HUES6 (cell line): ENCODE data around the gene EAPP.
A peak's percentile ranks its signal among the peaks of the same experiment; 100 is the strongest.

Experiments used
- H3K27ac ChIP-seq: 2 replicates; pipeline ENCODE4 v1.7.0; 2013; ENCODE audit warnings: low read depth, mild to moderate bottlenecking, low read length, inconsistent platforms
- H3K27me3 ChIP-seq: 2 replicates; pipeline ENCODE4 v1.6.1; 2013; ENCODE audit warnings: low read length; ENCODE audit not compliant: control insufficient read depth, insufficient read depth
- H3K36me3 ChIP-seq: 2 replicates; pipeline ENCODE4 v1.6.1; 2013; ENCODE audit warnings: low read length; ENCODE audit not compliant: control insufficient read depth, insufficient read depth
- H3K4me1 ChIP-seq: 2 replicates; pipeline ENCODE4 v1.6.1; 2013; ENCODE audit warnings: low read length; ENCODE audit not compliant: control insufficient read depth, insufficient read depth
- H3K4me3 ChIP-seq: 2 replicates; pipeline ENCODE4 v1.5.1; 2013; ENCODE audit warnings: low read depth, low read length
- H3K9ac ChIP-seq: one replicate; pipeline ENCODE4 v1.6.1; 2013; ENCODE audit warnings: mild to moderate bottlenecking, low read length
- H3K9me3 ChIP-seq: 2 replicates; pipeline ENCODE4 v1.6.1; 2013; ENCODE audit warnings: low read depth, low read length; ENCODE audit not compliant: control insufficient read depth, insufficient read depth

The EAPP gene

DNA sequence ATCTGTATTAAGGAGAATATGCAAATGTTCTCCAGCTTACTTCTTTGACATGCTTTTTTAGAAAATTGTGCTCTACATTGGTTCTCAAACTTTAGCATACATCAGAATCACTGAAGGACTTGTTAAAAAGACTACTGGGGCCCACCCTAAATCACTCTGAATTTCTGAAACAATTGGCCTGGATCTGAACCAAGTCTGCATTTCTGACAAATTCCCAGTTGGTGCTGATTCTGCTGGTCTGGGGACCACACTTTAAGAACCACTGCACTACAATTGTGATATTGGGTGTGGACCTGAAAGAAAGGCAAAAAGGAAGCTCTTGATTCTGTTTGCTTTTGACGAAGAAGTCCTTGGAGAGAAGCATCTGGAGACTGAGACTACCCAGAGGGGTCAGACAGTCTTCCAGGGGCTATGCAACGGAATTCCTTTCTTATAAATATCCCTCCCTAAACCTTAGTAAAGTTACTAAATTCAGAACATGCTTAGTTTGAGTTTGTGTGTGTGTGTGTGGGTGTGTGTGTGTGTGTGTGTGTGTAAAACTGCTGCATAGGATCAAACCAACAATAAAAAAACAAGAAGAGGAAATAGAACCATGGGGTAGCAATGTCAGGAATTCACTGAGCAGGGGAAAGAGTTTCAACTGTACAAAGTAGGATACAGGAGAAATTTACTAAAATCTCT is 36.8 kb downstream of the EAPP start:
- Histone ChIP-seq H3K36me3 (no peaks in the 10 kb centered on the region), H3K9me3 (no peaks in the 10 kb centered on the region), H3K27me3 (no peaks in the 10 kb centered on the region), H3K9ac (no peak overlapping the region), H3K4me1 (peaks cover 12% of the 10 kb centered on the region), H3K4me3 (no peak overlapping the region), H3K27ac (0 out of 2 replicates have a peak overlapping the region, but pooled peaks have one; percentile 4)

DNA sequence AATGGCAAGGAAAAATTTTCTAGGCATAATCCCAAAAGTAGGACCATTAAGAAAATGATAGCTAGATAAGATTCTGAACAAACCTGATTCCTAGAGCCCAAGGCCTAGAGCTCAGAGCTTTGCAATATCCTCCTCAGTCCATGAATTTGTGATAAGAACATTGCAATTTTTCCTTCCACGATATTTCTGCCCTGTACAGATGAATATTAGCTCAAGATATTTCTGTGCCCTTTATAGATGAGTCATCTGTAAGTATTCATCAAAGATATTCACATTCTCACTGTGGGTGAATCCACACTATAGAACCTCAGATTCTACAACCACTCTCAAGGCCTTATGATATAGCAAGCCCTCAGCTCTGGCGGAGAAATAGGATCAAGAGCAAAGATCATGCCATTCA is 37.5 kb downstream of the EAPP start:
- no peaks in the 10 kb centered on the region for H3K27me3 ChIP-seq
- H3K9me3 ChIP-seq, result no peaks in the 10 kb centered on the region
- peaks cover 18% of the 10 kb centered on the region for H3K4me1 ChIP-seq
- H3K36me3 ChIP-seq, result no peaks in the 10 kb centered on the region
- H3K27ac ChIP-seq, result no peak overlapping the region
- H3K9ac ChIP-seq, result no peak overlapping the region
- no peak overlapping the region for H3K4me3 ChIP-seq

DNA sequence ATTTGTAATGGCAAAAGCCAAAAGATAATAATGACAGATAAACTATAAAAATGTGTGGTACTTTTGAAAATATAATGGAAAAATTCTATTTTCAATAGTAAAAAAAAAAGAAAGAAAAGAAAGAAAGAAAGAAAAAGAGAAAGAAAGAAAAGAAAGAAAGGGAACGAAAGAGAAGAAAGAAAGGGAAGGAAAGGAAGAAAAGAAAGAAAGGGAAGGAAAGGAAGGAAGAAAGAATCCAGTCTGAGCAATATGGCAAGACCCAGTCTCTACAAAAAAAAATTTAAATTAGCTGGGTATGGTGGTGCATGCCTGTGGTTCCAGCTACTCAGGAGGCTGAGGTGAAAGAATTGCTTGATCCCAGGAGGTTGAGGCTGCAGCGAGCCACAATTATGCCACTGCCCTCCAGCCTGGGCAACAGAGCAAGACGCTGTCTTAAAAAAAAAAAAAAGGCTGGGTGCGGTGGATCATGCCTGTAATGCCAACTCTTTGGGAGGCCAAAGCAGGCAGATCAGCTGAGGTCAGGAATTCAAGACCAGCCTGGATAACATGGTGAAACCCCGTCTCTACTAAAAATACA is 38.4 kb downstream of the EAPP start:
- H3K4me3 ChIP-seq, result no peak overlapping the region
- H3K4me1 ChIP-seq, result peaks cover 27% of the 10 kb centered on the region
- H3K27ac ChIP-seq, result no peak overlapping the region
- H3K9me3 ChIP-seq, result no peaks in the 10 kb centered on the region
- H3K9ac ChIP-seq, result no peak overlapping the region
- H3K27me3 ChIP-seq, result no peaks in the 10 kb centered on the region
- no peaks in the 10 kb centered on the region for H3K36me3 ChIP-seq

DNA sequence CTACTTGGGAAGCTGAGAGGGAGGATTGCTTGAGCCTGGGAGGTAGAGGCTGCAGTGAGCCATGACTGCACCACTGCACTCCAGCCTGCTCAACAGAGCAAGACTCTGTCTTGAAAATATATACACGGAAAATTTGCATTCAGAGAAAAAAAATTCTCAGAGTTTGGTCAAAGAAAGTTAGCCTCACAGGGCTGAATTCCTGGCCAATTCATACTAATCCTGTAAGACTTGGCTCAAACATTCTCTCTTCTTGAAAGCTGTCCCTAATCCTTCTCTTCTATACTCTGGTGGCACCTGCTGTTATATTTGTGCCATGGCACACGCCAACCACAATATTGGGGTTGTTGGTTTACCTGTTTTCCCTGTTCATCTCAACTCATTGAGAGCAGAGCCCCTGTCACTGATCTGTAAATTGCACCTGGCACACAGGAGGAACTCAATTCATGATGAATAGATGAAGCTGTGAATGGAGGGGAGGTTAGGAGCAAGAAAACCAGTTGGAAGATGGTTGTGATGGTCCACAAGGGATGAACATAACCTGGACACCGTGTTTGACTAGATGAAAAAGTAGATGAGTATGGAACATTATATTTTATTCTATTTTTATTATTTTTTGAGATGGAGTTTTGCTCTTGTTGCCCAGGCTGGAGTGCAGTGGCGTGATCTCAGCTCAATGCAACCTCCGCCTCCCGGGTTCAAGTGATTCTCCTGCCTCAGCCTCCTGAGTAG is 40.7 kb downstream of the EAPP start:
- Histone ChIP-seq H3K4me1 (peaks cover 27% of the 10 kb centered on the region), H3K9ac (no peak overlapping the region)

DNA sequence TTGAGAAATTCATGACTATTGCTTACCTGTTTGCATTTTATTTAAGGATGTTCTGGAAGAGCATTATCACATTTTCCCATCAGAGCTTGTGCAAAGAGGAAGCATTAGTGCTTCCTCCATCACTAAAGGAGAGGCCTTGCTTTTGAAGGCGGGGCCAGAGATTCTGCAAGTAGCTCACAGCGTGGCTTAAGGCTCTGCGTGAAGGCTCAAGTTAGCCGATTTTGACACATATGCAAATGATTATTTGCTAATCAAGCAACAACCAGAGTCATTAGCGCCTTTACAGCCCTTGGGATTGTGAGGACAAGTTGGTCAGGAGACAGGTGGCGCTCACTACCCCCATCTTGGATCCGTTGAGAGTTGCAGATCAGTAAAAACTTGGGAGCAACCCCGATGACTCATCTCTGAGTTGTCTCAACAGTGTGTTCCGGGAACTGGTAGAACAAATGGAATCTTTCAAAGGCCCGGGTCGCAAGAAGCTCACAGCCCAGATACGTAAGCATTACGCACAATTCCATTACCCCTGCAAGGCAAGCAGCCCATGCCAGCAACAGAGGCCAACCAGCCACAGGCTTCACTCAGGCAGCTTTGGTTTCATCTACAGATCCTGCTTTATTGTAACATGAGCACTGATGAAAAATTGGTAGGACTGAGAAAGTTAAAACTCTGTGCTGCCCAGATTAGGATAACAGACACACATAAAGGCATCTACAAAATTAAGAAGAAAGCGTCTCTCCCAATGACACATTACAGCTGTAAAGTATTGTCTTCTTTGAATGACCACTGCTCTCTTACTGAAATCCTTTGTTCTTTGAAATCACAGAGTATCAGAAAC is 42.6 kb downstream of the EAPP start:
- Histone ChIP-seq H3K27ac (peak overlapping the region; percentile 73; the same call in 1 of the 2 replicates), H3K4me1 (peaks cover 15% of the 10 kb centered on the region), H3K4me3 (peak overlapping the region; percentile 15; the same call in 1 of the 2 replicates)

More for the DNA sequence above, 40.7 kb downstream of the EAPP start:
- Histone ChIP-seq H3K4me3 (no peak overlapping the region), H3K27me3 (no peaks in the 10 kb centered on the region), H3K27ac (no peak overlapping the region), H3K36me3 (no peaks in the 10 kb centered on the region), H3K9me3 (no peaks in the 10 kb centered on the region)

DNA sequence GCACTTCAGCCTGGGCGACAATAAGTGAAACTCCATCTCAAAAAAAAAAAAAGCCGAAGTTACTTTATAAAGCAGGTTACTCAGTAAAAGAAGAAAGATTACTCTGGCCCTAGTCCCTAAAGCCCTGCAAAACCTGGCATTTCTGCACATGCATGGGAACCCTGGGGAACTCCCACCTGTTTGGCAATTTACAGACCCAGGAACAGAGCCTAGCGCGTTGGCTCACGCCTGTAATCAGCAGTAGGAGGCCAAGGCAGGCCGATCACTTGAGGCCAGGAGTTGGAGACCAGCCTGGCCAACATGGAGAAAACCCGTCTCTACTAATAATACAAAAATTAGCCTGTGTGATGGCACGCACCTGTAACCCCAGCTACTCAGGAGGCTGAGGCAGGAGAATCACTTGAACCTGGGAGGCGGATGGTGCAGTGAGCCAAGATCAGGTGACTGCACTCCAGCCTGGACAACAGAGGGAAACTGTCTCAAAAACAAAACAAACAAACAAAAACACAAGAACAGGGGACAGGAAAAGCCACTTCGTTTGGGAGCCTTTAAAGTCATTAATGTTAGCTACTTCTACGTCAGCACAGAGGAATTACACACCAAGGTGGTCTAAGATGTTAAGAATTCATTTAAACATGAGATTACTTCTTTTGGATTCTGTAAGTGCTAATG is 43.4 kb downstream of the EAPP start:
- Histone ChIP-seq H3K4me3 (no peak overlapping the region), H3K9ac (no peak overlapping the region), H3K27me3 (no peaks in the 10 kb centered on the region), H3K9me3 (no peaks in the 10 kb centered on the region), H3K4me1 (peaks cover 19% of the 10 kb centered on the region), H3K27ac (no peak overlapping the region), H3K36me3 (no peaks in the 10 kb centered on the region)

More for the DNA sequence above, 42.6 kb downstream of the EAPP start:
- peak overlapping the region; percentile 45 for H3K9ac ChIP-seq
- H3K36me3 ChIP-seq, result no peaks in the 10 kb centered on the region
- no peaks in the 10 kb centered on the region for H3K27me3 ChIP-seq
- H3K9me3 ChIP-seq, result no peaks in the 10 kb centered on the region

DNA sequence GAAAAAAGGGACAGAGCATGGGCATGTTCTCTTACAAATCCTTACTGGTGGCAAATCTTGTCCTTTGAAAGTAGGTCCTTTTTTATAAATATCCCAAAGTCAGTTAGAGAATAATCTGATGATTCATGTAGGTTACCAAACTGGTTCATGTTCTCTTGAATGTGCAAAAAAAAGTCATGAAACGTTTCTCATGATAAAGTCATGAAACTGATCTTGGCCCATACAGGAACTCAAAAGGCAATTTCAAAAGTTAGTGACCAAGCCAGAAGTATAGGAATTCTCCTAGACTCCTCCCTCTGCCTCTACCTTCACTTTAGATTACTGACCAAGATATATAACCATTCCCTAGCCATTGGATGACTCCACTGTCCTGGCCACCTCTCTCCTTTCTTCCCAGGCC is 50.2 kb downstream of the EAPP start:
- no peak overlapping the region for H3K27ac ChIP-seq

DNA sequence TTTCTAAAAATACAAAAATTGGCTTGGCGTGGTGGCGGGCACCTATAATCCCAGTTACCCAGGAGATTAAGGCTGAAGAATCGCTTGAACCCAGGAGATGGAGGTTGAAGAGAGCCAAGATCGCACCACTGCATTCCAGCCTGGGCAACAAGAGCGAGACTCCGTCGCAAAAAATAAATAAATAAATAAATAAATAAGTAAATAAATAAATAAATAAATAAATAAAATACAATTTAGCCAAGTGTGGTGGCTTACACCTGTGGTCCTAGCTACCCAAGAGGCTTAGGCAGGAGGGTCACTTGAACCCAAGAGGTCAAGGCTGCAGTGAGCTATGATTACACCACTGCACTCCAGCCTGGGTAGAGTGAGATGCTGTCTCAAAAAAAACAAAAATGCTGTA is 51.0 kb downstream of the EAPP start:
- H3K9me3 ChIP-seq, result no peaks in the 10 kb centered on the region
- peaks cover 6% of the 10 kb centered on the region; the same call in 1 of the 2 replicates for H3K4me1 ChIP-seq
- no peaks in the 10 kb centered on the region for H3K27me3 ChIP-seq
- no peaks in the 10 kb centered on the region for H3K36me3 ChIP-seq
- no peak overlapping the region for H3K27ac ChIP-seq
- no peak overlapping the region for H3K9ac ChIP-seq
- no peak overlapping the region for H3K4me3 ChIP-seq

More for the DNA sequence above, 50.2 kb downstream of the EAPP start:
- Histone ChIP-seq H3K9me3 (no peaks in the 10 kb centered on the region), H3K4me3 (no peak overlapping the region), H3K4me1 (peaks cover 6% of the 10 kb centered on the region; the same call in 1 of the 2 replicates), H3K9ac (no peak overlapping the region), H3K36me3 (no peaks in the 10 kb centered on the region), H3K27me3 (no peaks in the 10 kb centered on the region)

DNA sequence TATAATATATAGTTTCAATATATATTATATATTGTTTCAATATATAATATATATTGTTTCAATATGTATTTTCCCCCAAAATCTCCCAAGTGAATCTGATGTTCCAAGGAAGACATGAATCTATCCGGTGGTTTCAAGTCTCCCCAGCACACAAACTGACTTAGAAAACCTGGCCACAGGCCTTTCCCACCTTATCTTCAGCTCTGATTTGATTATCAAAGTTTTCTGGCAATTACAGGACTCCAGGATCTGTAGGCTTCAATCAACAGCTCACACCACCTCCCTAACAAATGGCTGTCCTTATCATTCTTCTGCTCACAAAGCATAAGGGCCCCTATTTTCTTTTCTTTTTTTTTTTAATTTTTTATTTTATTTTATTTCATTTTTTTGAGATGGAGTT is 54.8 kb downstream of the EAPP start:
- H3K9ac ChIP-seq, result no peak overlapping the region
- H3K4me1 ChIP-seq, result no peaks in the 10 kb centered on the region
- H3K4me3 ChIP-seq, result no peak overlapping the region
- no peak overlapping the region for H3K27ac ChIP-seq
- no peaks in the 10 kb centered on the region for H3K36me3 ChIP-seq
- H3K27me3 ChIP-seq, result no peaks in the 10 kb centered on the region
- no peaks in the 10 kb centered on the region for H3K9me3 ChIP-seq

DNA sequence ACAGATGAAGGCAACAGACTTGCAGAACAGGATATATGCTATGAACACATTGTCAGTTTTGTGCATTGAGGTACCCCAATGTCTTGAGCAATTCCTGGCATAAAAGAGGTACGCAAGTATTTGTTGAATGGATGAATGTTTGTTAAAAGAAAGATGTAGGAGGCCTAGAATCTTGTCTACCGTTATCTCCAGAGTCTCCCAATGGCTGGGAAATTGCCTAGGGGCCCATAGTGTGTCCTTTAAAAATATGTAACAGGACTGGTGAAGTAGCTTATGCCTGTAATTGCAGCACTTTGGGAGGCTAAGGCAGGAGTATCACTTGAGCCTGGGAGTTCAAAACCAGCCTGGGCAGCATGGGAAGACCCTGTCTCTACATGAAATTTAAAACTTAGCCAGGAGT is 57.0 kb downstream of the EAPP start:
- H3K36me3 ChIP-seq, result no peaks in the 10 kb centered on the region
- no peak overlapping the region for H3K27ac ChIP-seq
- no peak overlapping the region for H3K9ac ChIP-seq
- no peak overlapping the region for H3K4me3 ChIP-seq
- no peaks in the 10 kb centered on the region for H3K27me3 ChIP-seq
- no peaks in the 10 kb centered on the region for H3K9me3 ChIP-seq
- H3K4me1 ChIP-seq, result no peaks in the 10 kb centered on the region
